ENCODE measurements around the gene MED27. TPM values are rescaled to one million over a fixed set of nuclear protein-coding genes. Genes with fewer than 3 reads are reported as not detected.

Gene MED27
- total and polyA plus RNA-seq, 10 of the 15 experiments (the other 5 are each of a cell fraction or from before 2014, with no cell fraction given) = 20.3 to 50.3 (median 35.5) TPM

DNA sequence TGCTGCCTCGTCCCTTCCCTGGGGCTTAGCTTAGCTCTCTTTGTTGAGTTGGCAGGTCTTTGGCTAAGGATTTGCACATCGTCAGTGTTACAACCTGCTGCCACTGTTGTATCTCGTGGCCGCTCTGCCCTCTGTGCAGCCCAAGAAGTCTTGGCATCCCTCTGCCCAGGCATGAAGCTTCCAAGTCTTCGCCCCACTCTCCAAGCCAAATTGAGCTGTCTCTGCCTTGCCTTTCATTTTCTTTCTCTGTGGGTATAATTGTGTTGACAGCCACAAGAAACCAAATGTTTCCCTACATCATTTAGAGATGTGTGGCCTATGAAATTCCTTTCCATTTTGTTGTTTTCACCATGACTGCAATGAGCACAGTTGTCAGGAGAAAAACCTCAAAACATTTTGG lies 29.6 kb upstream of the MED27 start:
- ATAC-seq = no peak
- TF ChIP-seq TARDBP (IDR thresholded peaks at IDR 0.05; ENCODE audit: borderline replicate concordance) (no peak), BHLHE40 (IDR thresholded peaks at IDR 0.05; ENCODE audit: borderline replicate concordance in 1 of 2, low read depth in 2 of 2, low read length in 1 of 2) (no peak), PML (IDR thresholded peaks at IDR 0.05; ENCODE audit: low read length) (no peak)
- intact Hi-C loops (cut with micrococcal nuclease; ENCODE audit: unreplicated experiment) = no loop called here

DNA sequence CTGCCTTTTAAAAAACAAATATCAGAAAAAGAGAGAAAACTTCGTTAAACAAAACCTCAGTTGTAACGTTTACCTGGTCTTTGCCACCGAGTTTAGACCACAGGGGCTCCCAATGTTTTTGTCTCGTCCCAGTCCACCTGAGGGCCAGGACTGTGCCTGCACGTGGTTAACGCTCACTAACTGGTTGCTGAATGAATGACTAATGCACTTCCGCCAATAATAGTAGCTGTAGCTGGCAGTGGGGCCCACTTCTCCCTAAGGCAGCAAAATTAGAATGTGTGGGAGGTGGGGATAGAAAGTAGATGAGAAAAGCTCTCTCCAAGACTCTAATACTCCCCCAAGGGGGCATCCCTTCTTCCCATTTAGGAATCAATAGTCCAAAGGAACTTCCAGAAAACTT lies 29.1 kb upstream of the MED27 start:
- ChIA-PET SMC1A (ENCODE audit: uncharacterized antibody, unreplicated experiment) (interaction anchor here (1.3 kb wide), 1 partner anchor 18 kb away, joined by 3 read pairs; no protein-coding TSS in a partner anchor), CTCF (no interaction called here), POLR2A (no interaction called here), RAD21 (ENCODE audit: unreplicated experiment) (no interaction called here)
- Histone ChIP-seq H3K4me3 (no peak overlapping the region), H3K4me1 (ENCODE audit: control insufficient read depth, insufficient read depth, low read length) (no peaks in the 10 kb centered on the region), H3K27ac (ENCODE audit: control insufficient read depth, insufficient read depth) (no peak overlapping the region), H3K4me2 (ENCODE audit: control insufficient read depth, insufficient read depth) (no peak overlapping the region), H4K20me1 (ENCODE audit: control insufficient read depth, insufficient read depth) (no peaks in the 10 kb centered on the region), H3K79me2 (ENCODE audit: control insufficient read depth, insufficient read depth, low read length) (no peaks in the 10 kb centered on the region), H2AFZ (ENCODE audit: control insufficient read depth, low read depth, low read length) (no peak overlapping the region), H3K9ac (ENCODE audit: control insufficient read depth, insufficient read depth, low read length) (no peak overlapping the region), H3K36me3 (ENCODE audit: control insufficient read depth in 2 of 2, insufficient read depth in 2 of 2, low read length in 1 of 2) (no peaks in the 10 kb centered on the region), H3K27me3 (replicated peaks in 1 of 2; ENCODE audit: control insufficient read depth in 2 of 2, insufficient read depth in 2 of 2, low read length in 1 of 2) (no peaks in the 10 kb centered on the region), H3K9me3 (replicated peaks; ENCODE audit: control insufficient read depth, insufficient read depth, low read length) (no peaks in the 10 kb centered on the region)
- FAIRE-seq (no peak), DNase-seq (ENCODE audit: low read depth, low spot score) (no peak), ATAC-seq (no peak)
- BruUV-seq (replicated peaks) = no TSS peak
- intact Hi-C loops (cut with micrococcal nuclease; ENCODE audit: unreplicated experiment) = no loop called here
- no peak for TF ChIP-seq RFX5 (IDR thresholded peaks at IDR 0.05; ENCODE audit: low read depth, low read length)
- TF ChIP-seq RB1 (IDR thresholded peaks at IDR 0.05; ENCODE audit: borderline replicate concordance) = no peak
- TF ChIP-seq DPF2 (IDR thresholded peaks at IDR 0.05) = no peak
- TF ChIP-seq PML (IDR thresholded peaks at IDR 0.05; ENCODE audit: low read length) = no peak
- no peak for TF ChIP-seq HCFC1 (IDR thresholded peaks at IDR 0.05; ENCODE audit: low read length)
- in situ Hi-C loops (cut with MboI) = no loop called here
- 12% methylated on average over 7 of the region's 7 CpGs for WGBS (ENCODE audit: insufficient coverage, insufficient replicate concordance, low lambda C conversion rate, missing lambda C conversion rate)

More for the DNA sequence above, 29.6 kb upstream of the MED27 start:
- Histone ChIP-seq H4K20me1 (ENCODE audit: control insufficient read depth, insufficient read depth) (no peaks in the 10 kb centered on the region), H3K79me2 (ENCODE audit: control insufficient read depth, insufficient read depth, low read length) (no peaks in the 10 kb centered on the region), H3K27ac (ENCODE audit: control insufficient read depth, insufficient read depth) (no peak overlapping the region), H3K4me1 (ENCODE audit: control insufficient read depth, insufficient read depth, low read length) (no peaks in the 10 kb centered on the region), H3K27me3 (replicated peaks in 1 of 2; ENCODE audit: control insufficient read depth in 2 of 2, insufficient read depth in 2 of 2, low read length in 1 of 2) (no peaks in the 10 kb centered on the region), H3K4me3 (no peak overlapping the region), H3K9me3 (replicated peaks; ENCODE audit: control insufficient read depth, insufficient read depth, low read length) (no peaks in the 10 kb centered on the region), H3K4me2 (ENCODE audit: control insufficient read depth, insufficient read depth) (no peak overlapping the region), H3K9ac (ENCODE audit: control insufficient read depth, insufficient read depth, low read length) (no peak overlapping the region), H3K36me3 (ENCODE audit: control insufficient read depth in 2 of 2, insufficient read depth in 2 of 2, low read length in 1 of 2) (no peaks in the 10 kb centered on the region), H2AFZ (ENCODE audit: control insufficient read depth, low read depth, low read length) (no peak overlapping the region)
- ChIA-PET CTCF (no interaction called here), SMC1A (ENCODE audit: uncharacterized antibody, unreplicated experiment) (interaction anchor here (1.3 kb wide), 1 partner anchor 17 kb away, joined by 3 read pairs; no protein-coding TSS in a partner anchor), POLR2A (no interaction called here), RAD21 (ENCODE audit: unreplicated experiment) (no interaction called here)
- 40% methylated on average over 5 of the region's 5 CpGs for WGBS (ENCODE audit: insufficient coverage, insufficient replicate concordance, low lambda C conversion rate, missing lambda C conversion rate)
- in situ Hi-C loops (cut with MboI) = no loop called here
- FAIRE-seq = no peak
- no peak for DNase-seq (ENCODE audit: low read depth, low spot score)
- no TSS peak for BruUV-seq (replicated peaks)
